T-helper 2 cell treated with Interferon-gamma antibody and Interleukin-4, amounts not matched to agents 100 ng/mL and 5 ng/mL, for 36 hours (primary cell): ENCODE measurements around the gene LPAR1. TPM values are rescaled to one million over a fixed set of nuclear protein-coding genes. Genes with fewer than 3 reads are reported as not detected.
"Not testable (repeated sequence)": the region's sequence is repeated elsewhere in the genome, so short reads cannot be mapped to it uniquely, and the experiment has no call there.

Source experiments
- intact Hi-C: fragments of 100-400 bp; cut with micrococcal nuclease; formaldehyde crosslinking; loops from one replicate; pipeline ENCODE4 v1.15.1; 2023
- total RNA-seq: library from RNA; stranded (reverse); gene quantifications from 2 replicates; pipeline ENCODE4 v1.2.3, GENCODE V29; 2022

The LPAR1 gene
- total RNA-seq, 1 donor from 2014 or later = not detected

GRCh38 chr9:110877374-110877773 lies 160.9 kb downstream of the LPAR1 start:
- intact Hi-C loops = no loop called here

GRCh38 chr9:110876929-110877328 lies 161.3 kb downstream of the LPAR1 start:
- intact Hi-C loops = no loop called here

GRCh38 chr9:110874963-110875674 lies 163.2 kb downstream of the LPAR1 start:
- intact Hi-C loops = no loop called here

GRCh38 chr9:110872920-110873319 lies 165.3 kb downstream of the LPAR1 start:
- intact Hi-C loops = no loop called here

- intact Hi-C loops = no loop called here
Observed at GRCh38 chr9:110871736-110872135, 166.5 kb downstream of the LPAR1 start.

GRCh38 chr9:110869931-110870330 lies 168.3 kb downstream of the LPAR1 start:
- intact Hi-C loops = no loop called here

GRCh38 chr9:110864011-110864410 lies 174.3 kb downstream of the LPAR1 start:
- intact Hi-C loops = no loop called here

- intact Hi-C loops = not testable (repeated sequence)
Observed at GRCh38 chr9:110861370-110862110, 176.7 kb downstream of the LPAR1 start.

- intact Hi-C loops = no loop called here
Observed at GRCh38 chr9:110856772-110857171, 181.5 kb downstream of the LPAR1 start.

GRCh38 chr9:110850401-110851135 lies 187.7 kb downstream of the LPAR1 start:
- intact Hi-C loops = no loop called here

- intact Hi-C loops = no loop called here
Observed at GRCh38 chr9:110847671-110848070, 190.6 kb downstream of the LPAR1 start.

- intact Hi-C loops = no loop called here
Observed at GRCh38 chr9:110846215-110846614, 192.1 kb downstream of the LPAR1 start.

- intact Hi-C loops = no loop called here
Observed at GRCh38 chr9:110844121-110844520, 194.1 kb downstream of the LPAR1 start.

GRCh38 chr9:110842986-110843385 lies 195.3 kb downstream of the LPAR1 start:
- intact Hi-C loops = loop anchor here (1.0 kb wide), 1 partner anchor 41 kb away; no protein-coding TSS in a partner anchor

GRCh38 chr9:110842169-110842568 lies 196.1 kb downstream of the LPAR1 start:
- intact Hi-C loops = no loop called here

- intact Hi-C loops = no loop called here
Observed at GRCh38 chr9:110837401-110838005, 200.8 kb downstream of the LPAR1 start.

- intact Hi-C loops = no loop called here
Observed at GRCh38 chr9:110835859-110836271, 202.4 kb downstream of the LPAR1 start.

- intact Hi-C loops = no loop called here
Observed at GRCh38 chr9:110835404-110835803, 202.9 kb downstream of the LPAR1 start.

- intact Hi-C loops = no loop called here
Observed at GRCh38 chr9:110832926-110833325, 205.3 kb downstream of the LPAR1 start.

GRCh38 chr9:110830495-110830894 lies 207.8 kb downstream of the LPAR1 start:
- intact Hi-C loops = no loop called here

GRCh38 chr9:110828264-110828663 lies 210.0 kb downstream of the LPAR1 start:
- intact Hi-C loops = no loop called here

GRCh38 chr9:110826400-110826799 lies 211.9 kb downstream of the LPAR1 start:
- intact Hi-C loops = not testable (repeated sequence)
